Skeletal muscle satellite cell (primary cell): Measurements from ENCODE around the gene KLHL24.

Source experiments
- H3K27me3 ChIP-seq: 2 replicates; pipeline ENCODE4 v1.7.0; 2013; ENCODE audit warnings: low read length; ENCODE audit not compliant: control insufficient read depth, insufficient read depth
- H3K36me3 ChIP-seq: 2 replicates; pipeline ENCODE4 v1.7.0; 2013; ENCODE audit warnings: mild to moderate bottlenecking, control low read depth, low read length; ENCODE audit not compliant: insufficient read depth
- H3K4me1 ChIP-seq: 2 replicates; pipeline ENCODE4 v1.7.0; 2013; ENCODE audit warnings: low read length; ENCODE audit not compliant: control insufficient read depth, insufficient read depth
- H3K4me2 ChIP-seq: 2 replicates; pipeline ENCODE4 v1.7.0; 2013; ENCODE audit warnings: mild to moderate bottlenecking, low read length
- H3K4me3 ChIP-seq: 2 replicates; pipeline ENCODE4 v1.7.0; 2013; ENCODE audit warnings: low read length
- H3K9ac ChIP-seq: 2 replicates; pipeline ENCODE4 v1.7.0; 2013; ENCODE audit warnings: mild to moderate bottlenecking, low read depth, low read length, moderate library complexity
- H3K9me3 ChIP-seq: replicated peaks from 2 replicates; pipeline ENCODE4 v1.7.0; 2013; ENCODE audit warnings: mild to moderate bottlenecking, control low read depth, low read length

The KLHL24 gene

GRCh38 chr3:183733553-183733952 is 98.1 kb downstream of the KLHL24 start:
- Histone ChIP-seq H3K27me3 (no peaks in the 10 kb centered on the region), H3K4me2 (no peak overlapping the region), H3K9ac (no peak overlapping the region), H3K4me3 (no peak overlapping the region), H3K9me3 (no peaks in the 10 kb centered on the region), H3K4me1 (peaks cover 7% of the 10 kb centered on the region), H3K36me3 (peaks cover 70% of the 10 kb centered on the region)
